Measurements from ENCODE around the gene FKRP.

The FKRP gene

DNA sequence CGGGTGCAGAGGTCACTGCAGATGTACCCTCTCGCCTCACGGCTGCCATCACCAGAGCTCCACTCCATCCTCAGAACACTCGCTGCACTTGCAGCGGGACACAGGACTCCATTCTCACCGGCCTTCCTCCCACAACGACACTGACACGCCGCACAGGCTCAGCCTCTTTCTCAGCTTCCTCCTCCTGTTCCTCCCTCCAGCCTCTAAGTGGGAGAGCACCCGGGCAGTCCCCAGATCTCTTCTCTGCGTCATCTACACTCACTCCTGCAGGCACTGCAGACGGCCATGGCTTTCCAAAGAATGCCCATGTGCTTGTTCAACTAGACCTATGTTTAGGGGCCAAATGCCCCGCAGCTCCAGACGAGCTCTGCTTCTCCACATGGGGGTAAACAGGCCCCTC lies 14.3 kb upstream of the FKRP start:
- in situ Hi-C loops (cut with MboI; ENCODE audit: low sequenced_read_pairs) = no loop called here

DNA sequence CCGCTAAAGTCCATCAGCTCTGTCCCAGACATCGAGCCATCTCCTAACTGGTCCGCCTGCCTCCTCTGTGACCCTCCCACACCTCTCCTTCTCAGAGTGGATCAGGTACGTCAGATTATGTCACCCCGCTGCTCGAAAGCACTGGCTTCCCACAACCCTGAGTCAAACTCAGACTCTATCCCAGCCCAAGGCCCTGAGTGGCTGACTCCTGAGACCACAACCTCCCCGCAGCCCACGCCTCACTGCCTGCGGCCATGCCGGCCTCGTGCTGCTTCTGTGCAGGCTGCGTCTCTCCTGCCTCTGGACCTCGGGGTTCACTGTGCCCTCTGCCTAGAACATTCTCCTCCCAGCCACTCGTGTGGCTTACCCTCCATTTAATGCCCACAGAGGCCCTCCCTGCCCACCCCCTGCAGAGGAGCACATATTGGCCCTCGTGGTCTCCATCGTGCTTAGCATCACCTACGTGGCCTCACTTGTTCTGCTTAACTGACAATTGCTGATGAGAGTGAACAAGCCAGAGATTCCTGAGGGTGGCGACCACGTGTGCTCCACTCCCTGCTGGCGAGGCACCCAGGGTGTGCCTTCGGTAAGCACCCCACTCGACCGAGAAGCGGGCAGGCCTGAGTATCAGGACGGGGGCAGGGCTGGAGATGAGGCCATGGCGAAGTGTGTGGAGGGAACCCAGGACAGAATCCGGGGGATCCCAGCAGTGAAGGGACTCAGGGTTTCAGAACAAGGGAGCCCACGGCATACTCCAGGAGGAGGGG lies 13.5 kb upstream of the FKRP start:
- in situ Hi-C loops (cut with MboI; ENCODE audit: low sequenced_read_pairs) = no loop called here

DNA sequence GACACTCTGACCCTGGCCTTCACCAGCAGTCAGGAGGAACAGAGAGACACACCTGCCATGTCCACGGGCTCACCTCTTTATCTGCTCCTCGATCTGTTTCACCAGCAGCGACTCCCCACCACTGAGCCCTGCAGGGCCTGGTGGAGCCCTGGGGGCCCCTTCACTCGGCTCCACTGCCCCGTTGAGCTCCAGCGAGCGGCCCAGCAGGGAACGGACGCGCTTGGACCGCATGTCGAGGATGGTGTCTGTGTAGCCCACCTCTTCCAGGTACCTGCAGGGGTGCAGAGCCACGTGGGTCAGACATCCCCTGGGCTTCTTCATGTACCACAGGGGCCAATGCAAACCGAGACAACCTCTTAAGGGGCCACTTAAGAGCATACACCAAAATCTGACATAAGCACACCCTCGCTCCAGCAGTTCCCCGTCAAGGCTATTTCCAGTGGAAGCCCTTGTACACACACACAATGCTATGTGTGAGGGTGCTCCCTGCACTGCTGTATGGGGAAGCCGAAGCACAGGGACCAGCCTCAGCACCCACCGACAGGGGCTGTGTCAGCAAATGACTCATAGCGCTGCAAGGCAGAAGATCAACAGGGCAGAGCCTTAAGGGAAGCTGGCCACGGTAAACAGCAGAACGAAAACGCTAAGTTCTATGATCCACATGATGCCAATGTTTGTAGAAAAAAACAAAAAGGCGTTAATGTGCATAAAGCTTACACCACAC lies 12.7 kb upstream of the FKRP start:
- in situ Hi-C loops (cut with MboI; ENCODE audit: low sequenced_read_pairs) = no loop called here

DNA sequence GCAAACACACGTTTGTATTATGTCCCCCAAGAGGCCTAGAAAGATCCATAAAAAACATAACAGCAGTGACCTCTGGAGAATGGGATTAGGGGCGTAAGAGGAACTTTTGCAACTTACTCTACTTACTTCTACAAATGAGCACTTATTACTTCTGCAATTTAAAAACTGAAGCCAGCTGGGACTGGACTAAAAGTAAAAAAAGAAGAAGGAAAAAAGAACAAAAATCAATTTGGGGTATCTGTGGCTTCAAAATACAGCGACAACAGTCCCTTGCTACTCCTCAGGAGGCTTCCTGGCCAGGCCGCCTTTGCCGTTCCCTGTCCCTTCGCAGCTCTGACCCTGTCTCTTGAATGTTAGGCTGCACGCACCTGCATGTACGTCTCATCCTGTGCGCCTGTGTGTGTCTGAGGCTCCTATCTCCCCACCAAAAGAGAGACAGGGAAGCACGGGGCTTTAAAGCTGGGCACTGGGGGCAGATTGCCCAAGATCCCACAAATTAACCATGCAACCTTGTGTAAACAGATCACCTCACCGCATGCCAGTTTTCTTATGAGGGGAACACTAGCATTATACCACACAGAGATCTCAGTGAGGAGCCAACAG lies 12.1 kb upstream of the FKRP start:
- in situ Hi-C loops (cut with MboI; ENCODE audit: low sequenced_read_pairs) = no loop called here

DNA sequence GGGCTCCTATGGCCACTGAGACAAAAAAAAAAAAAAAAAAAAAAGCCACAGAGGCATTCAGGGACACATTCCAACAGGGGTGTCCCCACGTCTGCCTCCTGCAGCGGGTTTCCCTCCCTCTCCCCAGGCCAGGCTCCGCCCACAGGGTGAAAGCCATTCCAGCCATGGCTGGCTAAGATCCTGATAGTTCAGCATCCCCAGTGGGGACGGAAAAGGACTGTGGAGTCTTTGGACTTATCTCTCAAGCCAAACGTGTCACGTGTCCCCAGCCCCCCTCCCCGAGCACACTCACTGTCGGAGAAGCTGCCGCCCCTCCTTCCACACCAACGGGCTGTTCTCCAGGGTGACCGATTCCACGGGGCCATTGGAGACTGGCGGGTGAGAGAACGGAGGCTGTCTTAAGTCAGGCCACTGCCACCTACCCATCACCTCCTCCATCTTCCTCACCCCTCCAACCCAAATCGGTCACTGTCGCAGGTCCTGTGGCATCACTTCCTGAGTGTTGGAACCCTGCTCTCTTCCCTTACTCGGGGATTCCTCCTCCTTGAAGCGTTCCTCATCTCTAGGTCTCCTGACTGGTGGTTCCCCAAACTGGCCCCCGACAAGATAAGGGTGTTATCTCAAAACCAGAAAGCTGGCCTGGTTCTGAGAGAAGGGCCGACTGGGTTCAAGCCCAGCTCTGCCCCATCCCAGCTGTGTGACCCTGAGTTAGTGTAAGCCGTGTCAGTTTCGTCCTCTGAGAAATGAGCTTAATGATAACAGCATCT lies 9.1 kb upstream of the FKRP start:
- in situ Hi-C loops (cut with MboI; ENCODE audit: low sequenced_read_pairs) = no loop called here

DNA sequence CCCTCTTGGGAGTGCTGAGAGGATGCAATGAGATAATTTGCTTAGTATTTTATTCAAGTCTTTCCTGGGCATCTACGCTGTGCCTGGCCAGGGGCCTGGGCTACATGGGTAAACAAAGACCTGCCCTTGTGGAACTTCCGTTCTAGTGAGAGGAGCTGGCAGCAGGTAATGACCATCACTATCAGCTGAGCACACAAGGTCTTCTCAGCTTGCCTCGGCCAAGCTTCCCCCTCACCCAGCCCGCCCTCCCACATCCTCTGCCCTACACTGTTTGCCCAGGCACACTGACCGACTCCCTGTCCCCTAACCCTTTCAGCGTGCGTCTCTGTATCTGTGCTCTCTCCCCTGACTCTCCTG lies 8.6 kb upstream of the FKRP start:
- in situ Hi-C loops (cut with MboI; ENCODE audit: low sequenced_read_pairs) = no loop called here

DNA sequence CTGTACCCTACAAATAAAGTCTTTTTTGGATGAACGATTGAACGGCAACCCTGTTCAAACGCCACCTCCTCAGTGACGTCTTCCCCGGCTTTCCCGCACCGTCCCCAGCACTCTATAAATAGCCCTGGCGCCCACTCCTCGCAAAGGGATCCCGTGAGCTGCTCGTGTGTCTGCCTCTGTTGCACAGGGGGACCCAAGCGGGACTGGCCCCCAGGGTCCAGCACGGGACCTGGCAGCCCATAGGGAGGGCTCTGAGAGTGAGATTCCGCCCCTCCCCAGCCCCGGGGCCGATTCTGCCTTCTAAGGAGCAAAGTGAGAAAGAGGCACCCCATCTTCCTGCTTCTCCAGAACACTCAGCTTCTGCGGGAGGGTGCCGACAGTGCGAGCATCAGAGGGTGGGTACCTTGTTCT lies 8.1 kb upstream of the FKRP start:
- in situ Hi-C loops (cut with MboI; ENCODE audit: low sequenced_read_pairs) = no loop called here

DNA sequence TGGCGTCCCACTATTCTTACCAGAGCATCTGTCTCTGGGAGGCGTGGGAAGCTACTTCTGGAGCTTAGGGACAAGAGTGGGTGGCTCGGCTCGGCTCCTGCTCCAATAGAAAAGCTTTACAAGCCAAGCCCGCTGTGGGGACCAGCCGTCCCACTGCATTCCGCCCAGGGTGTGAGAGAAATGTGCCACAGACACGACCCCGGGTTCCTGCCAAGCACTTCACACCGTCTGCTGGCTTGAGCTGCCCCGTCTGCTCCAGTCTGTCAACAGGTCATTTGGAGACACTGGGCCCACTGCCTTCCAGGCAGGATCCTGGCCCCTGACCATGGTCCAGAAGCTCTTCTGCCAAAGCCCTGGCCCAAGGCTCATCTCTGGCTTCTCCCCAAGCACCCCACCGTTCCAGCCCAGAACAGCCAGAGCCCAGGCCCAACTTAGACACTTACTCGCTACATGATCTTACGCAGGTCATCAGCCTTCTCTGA lies 6.5 kb upstream of the FKRP start:
- in situ Hi-C loops (cut with MboI; ENCODE audit: low sequenced_read_pairs) = no loop called here

DNA sequence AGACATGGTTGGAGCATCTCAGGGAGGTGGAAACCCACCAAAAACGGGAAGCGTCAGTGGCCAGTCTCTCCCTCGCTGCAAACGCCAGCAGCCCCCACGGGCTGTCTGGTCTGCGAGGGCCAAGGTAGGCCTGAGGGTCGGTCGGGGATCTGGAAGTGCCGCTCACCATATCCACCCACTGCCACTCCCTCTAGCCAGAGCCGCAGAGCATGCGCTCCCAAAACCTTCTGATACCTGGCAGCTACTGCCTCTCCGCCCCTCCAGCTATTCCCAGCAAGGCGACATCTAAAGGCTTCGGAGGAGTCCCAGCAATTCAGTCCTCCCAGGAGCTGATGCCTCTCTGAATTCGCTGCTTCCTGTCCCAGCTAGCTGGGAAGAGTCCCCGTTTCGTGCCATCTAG lies 4.4 kb upstream of the FKRP start:
- in situ Hi-C loops (cut with MboI; ENCODE audit: low sequenced_read_pairs) = no loop called here

DNA sequence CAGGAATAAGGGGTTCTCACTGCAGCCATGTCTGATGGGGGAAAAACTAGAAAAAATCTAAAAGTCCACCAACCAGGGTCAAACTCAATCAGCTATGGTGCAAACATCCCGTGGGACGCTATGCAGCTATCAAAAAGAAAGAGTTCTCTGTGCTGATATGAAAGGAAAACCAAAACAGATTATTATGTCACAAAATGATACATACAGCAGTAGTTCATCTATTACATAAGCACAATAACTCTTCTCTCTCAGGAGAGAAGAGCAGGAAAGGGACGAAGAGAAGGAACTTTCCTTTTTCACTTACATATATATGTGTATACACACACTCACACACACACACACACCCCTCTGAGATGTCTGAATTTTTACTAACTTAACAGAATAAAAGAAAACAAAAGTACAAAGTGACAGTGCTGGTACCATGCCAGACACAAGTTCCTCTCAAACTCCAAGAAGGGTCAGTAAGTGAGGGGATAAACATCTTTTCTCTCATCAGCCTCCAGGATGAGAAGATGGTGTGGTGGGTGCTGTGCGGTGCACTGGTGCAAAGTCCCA lies 2.9 kb upstream of the FKRP start:
- in situ Hi-C loops (cut with MboI; ENCODE audit: low sequenced_read_pairs) = no loop called here

DNA sequence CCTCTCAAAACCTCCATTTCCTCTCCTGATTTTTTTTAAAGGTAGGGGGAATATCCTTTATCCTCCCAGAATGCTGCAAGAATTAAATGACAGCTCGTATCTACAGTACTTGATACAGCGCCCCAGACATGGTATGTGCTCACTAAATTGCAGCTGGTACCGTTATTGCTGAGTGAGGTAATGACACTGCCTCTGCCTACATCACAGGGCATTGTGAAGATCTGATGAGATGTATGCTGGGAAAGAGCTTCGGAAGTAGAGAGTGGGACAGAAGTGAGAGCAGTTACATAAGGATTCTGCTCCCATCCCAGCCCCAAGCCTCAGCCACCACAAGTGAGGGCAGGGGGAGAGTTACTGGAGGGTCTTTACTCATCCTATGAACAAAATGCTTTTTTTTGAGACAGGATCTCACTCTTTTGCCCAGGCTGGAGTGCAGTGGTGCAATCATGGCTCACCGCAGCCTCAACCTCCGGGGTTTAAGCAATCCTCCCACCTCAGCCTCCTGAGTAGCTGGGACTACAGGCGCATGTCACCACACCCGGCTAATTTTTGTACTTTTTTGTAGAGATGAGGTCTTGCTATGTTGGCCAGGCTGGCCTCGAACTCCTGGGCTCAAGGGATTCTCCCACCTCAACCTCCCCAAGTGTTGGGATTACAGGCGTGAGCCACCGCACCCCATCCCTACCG lies 1.7 kb upstream of the FKRP start:
- in situ Hi-C loops (cut with MboI; ENCODE audit: low sequenced_read_pairs) = no loop called here

DNA sequence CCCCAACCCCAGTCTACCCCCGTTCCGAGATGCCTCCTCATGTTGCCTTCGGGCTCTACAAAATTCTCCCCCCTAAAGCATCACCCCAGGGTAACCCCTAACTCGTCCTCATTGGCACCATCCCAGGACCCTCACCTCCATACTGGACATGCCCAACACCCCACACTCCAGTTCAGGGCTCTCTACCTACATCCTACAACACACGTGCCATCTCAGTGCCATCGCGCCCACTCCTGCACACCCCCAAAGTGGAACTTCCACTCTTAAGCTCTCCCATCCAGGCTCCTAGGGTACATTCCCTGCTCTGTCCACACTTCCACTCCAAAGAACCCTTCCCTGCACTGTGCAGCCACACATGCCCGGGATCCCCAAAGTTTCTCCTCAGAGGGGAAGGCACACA lies 827 bp upstream of the FKRP start:
- in situ Hi-C loops (cut with MboI; ENCODE audit: low sequenced_read_pairs) = no loop called here

DNA sequence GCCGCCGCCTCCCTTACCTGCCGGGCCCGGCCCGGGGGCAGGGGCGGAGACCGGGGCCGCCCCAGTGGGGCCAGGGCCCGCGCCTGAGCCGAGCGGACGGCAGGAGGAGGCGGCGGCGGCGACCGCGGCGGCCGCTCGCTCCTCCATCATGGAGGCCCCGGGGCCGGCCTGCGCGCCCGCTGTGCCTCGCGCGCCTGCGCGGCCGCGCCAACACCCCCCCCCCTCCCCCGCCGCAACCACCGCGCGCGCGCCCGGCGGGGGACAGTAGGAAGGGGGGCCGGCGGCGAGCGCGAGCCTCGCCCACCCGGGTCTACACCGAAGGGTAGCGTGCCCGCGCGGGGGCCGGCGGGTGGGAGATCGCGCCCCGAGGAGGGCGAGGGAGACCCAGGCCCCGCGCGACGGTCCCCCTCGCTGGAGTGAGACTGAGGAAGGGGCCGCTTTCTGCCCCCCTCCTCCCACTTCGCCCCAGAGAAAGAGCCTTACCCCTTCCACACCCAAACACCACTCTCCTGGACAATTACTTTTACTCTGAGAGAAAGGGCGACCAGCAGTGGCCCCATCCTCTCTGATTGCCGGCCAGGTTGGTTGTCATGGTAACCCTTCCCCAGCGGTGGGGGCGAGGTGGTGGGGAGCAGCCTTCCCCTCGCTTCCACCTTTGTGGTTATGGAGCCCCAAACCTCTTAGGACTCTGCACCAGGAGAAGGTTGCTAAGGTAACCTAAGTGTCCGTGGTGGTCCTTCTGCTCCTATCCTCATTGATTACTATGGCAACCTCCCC lies 612 bp downstream of the FKRP start, which contains the start of gene STRN4:
Gene STRN4, minus strand, starts transcription at position 170 of the 777 bp plus-strand sequence. Its CDS starts 20 bp downstream, at position 150.
- in situ Hi-C loops (cut with MboI; ENCODE audit: low sequenced_read_pairs) = no loop called here

DNA sequence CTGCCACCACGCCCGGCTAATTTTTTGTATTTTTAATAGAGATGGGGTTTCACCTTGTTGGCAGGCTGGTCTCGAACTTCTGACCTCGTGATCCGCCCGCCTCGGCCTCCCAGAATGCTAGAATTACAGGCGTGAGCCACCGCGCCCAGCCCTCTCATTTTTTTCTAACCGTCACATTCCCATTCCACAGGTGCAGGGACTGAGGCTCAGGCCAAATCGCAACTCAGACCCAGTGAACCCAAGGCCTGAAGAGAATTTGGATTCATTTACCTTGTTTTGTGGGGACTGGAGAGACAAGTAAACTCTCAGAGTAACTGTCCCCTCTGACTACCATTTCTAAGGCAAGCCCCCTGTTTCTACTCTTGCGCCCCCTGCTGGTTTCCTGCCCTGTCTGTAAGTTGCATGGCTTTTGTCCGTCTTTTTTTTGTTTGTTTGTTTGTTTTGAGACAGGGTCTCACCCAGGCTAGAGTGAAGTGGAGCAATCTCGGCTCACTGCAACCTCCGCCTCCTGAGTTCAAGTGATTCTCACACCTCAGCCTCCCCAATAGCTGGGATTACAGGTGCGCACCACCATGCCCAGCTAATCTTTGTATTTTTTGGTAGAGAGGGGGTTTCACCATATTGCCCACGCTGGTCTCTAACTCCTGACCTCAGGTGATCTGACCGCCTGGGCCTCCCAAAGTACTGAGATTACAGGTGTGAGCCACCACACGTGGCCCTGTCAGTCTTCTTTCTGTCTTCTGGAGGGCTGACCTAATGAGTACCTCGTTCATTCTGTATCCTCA lies 2.7 kb downstream of the FKRP start:
- in situ Hi-C loops (cut with MboI; ENCODE audit: low sequenced_read_pairs) = no loop called here

DNA sequence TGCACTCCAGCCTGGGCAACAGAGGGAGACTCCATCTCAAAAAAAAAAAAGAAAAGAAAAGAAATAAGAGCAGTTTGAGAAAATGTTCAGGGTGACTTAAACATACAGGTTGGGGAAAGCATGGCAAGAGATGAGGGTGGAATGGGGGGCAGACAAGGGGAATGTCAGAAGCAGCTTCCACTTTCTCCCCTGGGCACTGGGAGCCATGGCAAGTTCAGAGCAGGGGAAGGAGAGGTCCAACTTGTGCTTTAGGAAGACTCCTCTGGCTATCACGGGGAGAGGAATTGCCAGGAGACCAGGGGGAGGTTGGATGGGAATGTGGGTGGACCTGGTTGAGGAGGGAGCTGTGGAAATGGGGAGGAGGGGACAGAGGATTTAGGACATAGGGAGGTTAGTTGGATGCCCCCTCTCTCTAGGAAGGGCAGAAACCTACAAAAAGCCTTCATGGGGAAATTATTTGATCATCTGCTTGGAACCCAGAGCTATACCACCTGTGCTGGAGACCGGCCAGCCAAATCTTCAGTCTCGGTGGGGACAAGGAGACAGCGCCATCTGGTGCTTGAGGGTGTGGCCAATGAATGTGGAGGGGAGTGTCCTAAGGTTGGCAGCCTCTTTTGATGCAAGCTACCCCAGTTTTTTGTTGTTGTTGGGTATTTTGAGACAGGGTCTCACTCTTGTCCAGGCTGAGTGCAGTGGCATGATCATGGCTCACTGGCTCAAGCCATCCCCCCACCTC lies 7.7 kb downstream of the FKRP start:
- in situ Hi-C loops (cut with MboI; ENCODE audit: low sequenced_read_pairs) = no loop called here

DNA sequence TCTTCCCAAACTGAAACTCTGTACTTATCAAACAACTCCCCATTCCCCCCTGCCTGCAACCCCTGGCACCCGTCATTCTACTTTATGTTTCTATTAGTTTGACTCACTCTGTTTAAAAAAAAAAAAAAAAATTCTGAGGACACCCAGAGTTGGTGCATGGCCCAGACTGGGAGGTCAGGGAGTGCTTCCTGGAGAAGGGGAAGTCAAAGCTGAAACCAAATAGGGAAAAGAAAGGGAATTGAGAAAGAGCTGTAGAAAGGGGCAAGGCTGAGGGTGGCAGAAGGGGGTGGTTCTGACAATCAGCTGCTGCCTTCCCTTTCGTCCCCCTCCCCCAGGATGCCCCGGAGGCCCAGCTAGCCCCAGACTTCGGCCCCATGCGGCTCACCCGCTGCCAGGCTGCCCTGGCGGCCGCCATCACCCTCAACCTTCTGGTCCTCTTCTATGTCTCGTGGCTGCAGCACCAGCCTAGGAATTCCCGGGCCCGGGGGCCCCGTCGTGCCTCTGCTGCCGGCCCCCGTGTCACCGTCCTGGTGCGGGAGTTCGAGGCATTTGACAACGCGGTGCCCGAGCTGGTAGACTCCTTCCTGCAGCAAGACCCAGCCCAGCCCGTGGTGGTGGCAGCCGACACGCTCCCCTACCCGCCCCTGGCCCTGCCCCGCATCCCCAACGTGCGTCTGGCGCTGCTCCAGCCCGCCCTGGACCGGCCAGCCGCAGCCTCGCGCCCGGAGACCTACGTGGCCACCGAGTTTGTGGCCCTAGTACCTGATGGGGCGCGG lies 9.4 kb downstream of the FKRP start:
- in situ Hi-C loops (cut with MboI; ENCODE audit: low sequenced_read_pairs) = no loop called here

DNA sequence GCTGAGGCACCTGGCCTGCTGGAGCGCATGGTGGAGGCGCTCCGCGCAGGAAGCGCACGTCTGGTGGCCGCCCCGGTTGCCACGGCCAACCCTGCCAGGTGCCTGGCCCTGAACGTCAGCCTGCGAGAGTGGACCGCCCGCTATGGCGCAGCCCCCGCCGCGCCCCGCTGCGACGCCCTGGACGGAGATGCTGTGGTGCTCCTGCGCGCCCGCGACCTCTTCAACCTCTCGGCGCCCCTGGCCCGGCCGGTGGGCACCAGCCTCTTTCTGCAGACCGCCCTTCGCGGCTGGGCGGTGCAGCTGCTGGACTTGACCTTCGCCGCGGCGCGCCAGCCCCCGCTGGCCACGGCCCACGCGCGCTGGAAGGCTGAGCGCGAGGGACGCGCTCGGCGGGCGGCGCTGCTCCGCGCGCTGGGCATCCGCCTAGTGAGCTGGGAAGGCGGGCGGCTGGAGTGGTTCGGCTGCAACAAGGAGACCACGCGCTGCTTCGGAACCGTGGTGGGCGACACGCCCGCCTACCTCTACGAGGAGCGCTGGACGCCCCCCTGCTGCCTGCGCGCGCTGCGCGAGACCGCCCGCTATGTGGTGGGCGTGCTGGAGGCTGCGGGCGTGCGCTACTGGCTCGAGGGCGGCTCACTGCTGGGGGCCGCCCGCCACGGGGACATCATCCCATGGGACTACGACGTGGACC lies 10.1 kb downstream of the FKRP start:
- in situ Hi-C loops (cut with MboI; ENCODE audit: low sequenced_read_pairs) = no loop called here
